Liver (tissue), 3 donors: ENCODE measurements around the gene PM20D1.

ENCODE experiments used
- FOXA1 ChIP-seq: IDR thresholded peaks from 2 replicates; pipeline ENCODE4 v1.6.1; 2016; ENCODE audit warnings: antibody characterized with exemption
- GABPA ChIP-seq, 2 donors: IDR thresholded peaks in 1 of 2; conservative IDR thresholded peaks in 1 of 2; 2 replicates each; pipeline ENCODE4 v1.6.1; 2016; ENCODE audit warnings: antibody characterized with exemption in 2 of 2, mild to moderate bottlenecking in 1 of 2, moderate library complexity in 1 of 2
- JUND ChIP-seq, 2 donors: IDR thresholded peaks; 2 replicates each; pipeline ENCODE4 v1.6.1; 2016; ENCODE audit warnings: antibody characterized with exemption in 2 of 2
- RAD21 ChIP-seq, 2 donors: IDR thresholded peaks; 2 replicates each; pipeline ENCODE4 v1.6.1; 2016; ENCODE audit warnings: antibody characterized with exemption in 2 of 2, mild to moderate bottlenecking in 2 of 2
- YY1 ChIP-seq: IDR thresholded peaks from 2 replicates; pipeline ENCODE4 v1.6.1; 2016; ENCODE audit warnings: antibody characterized with exemption, mild to moderate bottlenecking
- TF ChIP-seq, protein P1 (sequence below): fragments of 150-350 bp; IDR thresholded peaks from 2 replicates; pipeline ENCODE4 v1.5.1; 2017; ENCODE audit warnings: improper control_type of control experiment, low read depth, low read length; ENCODE audit not compliant: missing input control
- TF ChIP-seq, protein P2 (sequence below): IDR thresholded peaks from 2 replicates; pipeline ENCODE4 v1.6.1; 2016; ENCODE audit warnings: antibody characterized with exemption
- TF ChIP-seq, protein P3 (sequence below): IDR thresholded peaks from 2 replicates; pipeline ENCODE4 v1.6.1; 2016; ENCODE audit warnings: antibody characterized with exemption
- donor health status: healthy.
- donor health status: healthy.

DNA sequence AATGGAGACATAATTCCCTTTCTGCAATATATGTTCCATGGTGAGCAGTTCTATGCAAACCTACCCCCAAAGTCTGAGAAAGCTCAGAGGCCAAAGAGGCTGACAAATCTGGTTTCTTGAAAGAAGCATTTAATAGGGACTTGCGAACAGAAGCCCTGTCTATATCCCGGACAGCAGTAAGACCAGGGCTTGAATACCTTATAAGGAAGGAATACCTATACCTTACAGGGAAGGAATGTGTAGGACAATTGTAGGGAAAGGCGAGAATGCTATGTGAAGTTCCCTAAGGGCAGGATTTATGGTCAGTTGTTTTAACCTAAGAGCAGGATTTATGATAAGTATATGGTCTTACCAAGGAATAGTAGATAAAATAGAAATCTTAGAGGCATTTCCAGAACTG is 31.9 kb downstream of the PM20D1 start:
- TF ChIP-seq, protein P1, sequence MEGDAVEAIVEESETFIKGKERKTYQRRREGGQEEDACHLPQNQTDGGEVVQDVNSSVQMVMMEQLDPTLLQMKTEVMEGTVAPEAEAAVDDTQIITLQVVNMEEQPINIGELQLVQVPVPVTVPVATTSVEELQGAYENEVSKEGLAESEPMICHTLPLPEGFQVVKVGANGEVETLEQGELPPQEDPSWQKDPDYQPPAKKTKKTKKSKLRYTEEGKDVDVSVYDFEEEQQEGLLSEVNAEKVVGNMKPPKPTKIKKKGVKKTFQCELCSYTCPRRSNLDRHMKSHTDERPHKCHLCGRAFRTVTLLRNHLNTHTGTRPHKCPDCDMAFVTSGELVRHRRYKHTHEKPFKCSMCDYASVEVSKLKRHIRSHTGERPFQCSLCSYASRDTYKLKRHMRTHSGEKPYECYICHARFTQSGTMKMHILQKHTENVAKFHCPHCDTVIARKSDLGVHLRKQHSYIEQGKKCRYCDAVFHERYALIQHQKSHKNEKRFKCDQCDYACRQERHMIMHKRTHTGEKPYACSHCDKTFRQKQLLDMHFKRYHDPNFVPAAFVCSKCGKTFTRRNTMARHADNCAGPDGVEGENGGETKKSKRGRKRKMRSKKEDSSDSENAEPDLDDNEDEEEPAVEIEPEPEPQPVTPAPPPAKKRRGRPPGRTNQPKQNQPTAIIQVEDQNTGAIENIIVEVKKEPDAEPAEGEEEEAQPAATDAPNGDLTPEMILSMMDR, result no peak
- TF ChIP-seq RAD21 (IDR thresholded peaks at IDR 0.05) (no peak), GABPA (IDR thresholded peaks at IDR 0.05 in 1 of 2, conservative IDR thresholded peaks at IDR 0.05 in 1 of 2) (no peak), YY1 (no peak), JUND (IDR thresholded peaks at IDR 0.05) (no peak), FOXA1 (no peak)
- TF ChIP-seq, protein P2, sequence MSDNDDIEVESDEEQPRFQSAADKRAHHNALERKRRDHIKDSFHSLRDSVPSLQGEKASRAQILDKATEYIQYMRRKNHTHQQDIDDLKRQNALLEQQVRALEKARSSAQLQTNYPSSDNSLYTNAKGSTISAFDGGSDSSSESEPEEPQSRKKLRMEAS, result no peak
- TF ChIP-seq, protein P3, sequence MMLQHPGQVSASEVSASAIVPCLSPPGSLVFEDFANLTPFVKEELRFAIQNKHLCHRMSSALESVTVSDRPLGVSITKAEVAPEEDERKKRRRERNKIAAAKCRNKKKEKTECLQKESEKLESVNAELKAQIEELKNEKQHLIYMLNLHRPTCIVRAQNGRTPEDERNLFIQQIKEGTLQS, result no peak
